Measurements from ENCODE around the gene MAPKAP1.
"Not testable (repeated sequence)": the region's sequence is repeated elsewhere in the genome, so short reads cannot be mapped to it uniquely, and the experiment has no call there.

Gene MAPKAP1

DNA sequence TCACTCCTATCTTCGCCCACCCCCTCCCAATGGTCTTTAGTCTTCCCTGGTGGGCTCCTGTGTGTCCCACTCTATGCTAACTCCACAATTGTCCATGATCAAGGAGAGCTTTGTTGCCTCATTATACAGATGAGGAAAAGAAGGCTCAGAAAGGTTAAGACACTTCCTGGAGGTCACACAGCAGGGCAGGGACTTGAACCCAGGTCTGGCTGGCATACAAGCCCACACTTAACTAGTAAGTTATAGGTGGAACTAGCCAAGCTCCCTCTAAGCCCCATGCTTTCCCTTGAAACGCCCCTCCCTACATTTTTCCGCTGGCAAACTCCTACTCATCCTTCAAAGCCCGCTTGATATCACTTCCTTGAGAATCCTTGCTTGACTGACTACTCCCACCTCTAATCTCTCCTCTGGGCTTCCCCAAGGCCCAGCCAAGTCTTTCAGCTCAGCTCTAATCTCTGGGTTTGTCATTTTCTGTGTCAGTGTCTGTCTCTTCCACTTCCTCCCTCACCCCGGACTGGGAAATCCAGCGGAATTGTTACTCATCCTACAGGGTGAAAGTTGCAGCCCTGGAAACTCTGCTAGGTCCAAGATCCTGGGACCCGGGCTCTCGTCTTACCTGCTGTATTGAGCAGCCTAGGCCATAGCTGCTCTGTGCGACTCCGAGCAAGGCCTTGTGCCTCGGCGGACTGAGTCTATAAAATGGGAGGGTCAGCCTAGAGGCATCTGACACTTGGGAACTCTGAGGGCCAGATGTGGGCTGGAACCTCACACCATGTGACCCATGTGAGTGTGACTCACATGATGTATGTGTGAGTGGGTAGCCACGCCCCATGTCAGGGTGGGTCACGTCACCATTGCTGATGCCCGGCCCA is 300.8 kb downstream of the MAPKAP1 start:
- no peak for DNase-seq

GRCh38 chr9:125404733-125405132 is 302.3 kb downstream of the MAPKAP1 start:
- DNase-seq = no peak

DNA sequence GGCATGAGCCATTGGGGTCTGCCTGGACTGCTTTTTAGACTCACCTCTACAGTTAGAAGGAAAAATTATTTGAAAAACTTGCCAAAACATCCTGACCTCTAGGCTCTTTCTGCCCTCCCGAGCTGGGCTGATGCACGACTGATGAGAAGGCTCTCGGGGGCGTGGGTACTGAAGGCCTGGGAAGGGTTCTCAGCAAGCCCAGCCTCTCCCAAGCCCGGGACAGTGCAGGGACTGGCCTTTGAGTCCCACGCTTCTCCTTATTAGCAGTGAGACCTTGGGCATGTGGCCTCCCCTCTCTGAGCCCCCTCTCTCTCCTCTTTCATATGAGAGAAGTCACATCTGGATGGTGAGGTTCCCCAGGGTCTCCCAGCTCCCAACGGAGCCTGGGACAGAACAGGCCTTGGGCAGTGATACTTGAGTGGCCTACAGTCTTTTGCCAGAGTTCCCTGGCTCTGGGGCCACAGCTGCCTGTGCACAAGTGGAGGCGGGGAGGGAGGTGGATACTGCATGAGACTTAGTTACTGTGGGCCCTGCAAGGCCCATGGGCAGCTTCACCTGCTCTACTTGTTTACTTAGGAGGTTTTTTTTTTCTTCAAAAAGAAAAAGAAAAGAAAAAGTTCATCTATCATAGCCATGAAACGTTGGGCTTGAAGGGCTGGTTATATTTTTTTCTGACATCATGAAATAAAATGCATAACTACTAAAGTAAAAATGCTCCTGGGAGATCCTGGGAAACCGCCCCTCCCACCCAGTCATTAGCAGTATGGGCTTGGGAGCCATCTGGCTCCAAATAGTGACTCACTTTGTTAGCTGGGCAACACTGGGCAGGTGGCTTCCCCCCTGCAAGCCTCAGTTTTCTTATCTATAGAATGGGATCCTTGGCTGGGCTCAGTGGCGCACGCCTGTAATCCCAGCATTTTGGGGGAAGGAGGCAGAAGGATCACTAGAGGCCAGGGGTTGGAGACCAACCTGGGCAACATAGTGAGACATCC is 306.0 kb downstream of the MAPKAP1 start:
- DNase-seq = no peak

- not testable (repeated sequence) for DNase-seq
Measured at GRCh38 chr9:125400232-125400631, 306.8 kb downstream of the MAPKAP1 start.

GRCh38 chr9:125399666-125400065 is 307.3 kb downstream of the MAPKAP1 start:
- DNase-seq = no peak

DNA sequence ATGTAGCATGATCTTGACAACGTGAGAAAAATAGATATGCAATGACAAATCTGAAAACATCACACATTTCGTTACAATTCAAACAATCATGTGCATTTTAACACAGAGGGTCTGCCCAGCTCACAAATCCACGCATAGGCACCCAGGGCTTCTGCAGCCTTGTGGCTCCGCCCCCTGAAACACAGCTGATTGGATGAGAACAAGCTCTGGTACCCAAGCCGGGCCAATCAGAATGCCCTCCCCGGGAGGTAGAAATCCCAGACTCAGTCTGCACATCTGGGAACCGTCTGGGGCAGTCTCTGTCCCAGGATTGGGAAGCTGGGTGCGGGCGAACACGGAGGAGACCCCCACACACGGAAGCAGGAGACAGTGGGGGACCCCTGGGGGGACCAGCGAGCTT is 307.8 kb downstream of the MAPKAP1 start:
- no peak for DNase-seq

DNA sequence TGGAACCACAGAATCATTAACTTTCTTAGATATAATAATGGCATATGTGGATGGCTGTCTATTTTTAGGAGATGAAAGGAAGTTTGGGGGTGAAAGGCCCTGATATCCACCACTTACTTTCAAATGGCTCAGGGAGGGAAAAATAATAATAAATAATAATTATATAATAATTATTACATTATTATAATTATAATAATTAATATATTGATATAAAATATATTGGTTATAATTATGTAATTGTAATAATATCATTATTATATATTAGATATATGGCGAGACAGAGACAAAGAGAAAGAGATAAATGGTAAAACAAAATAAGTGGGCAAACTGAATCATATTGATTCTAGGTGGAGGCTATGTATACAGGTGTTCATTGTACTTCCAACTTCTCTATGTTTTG is 308.8 kb downstream of the MAPKAP1 start:
- DNase-seq = no peak

- DNase-seq = no peak
Measured at GRCh38 chr9:125397736-125398135, 309.3 kb downstream of the MAPKAP1 start.

- no peak for DNase-seq
Measured at GRCh38 chr9:125396799-125397198, 310.2 kb downstream of the MAPKAP1 start.

DNA sequence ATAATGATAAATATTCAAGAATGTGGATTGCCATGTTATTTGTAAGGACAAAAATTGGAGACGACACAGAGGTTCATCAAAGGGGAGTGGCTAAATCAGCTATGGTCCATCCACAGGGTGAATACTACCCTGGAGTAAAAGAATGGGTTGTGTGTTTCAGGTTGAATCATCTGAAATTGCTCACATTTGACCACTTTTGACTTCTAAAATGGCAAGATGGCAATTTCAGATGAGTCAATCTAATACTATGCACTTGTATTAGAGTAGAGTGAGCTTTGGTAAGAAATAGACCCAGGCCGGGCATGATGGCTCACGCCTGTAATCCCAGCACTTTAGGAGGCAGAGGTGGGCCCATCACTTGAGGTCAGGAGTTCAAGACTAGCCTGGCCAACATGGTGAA is 313.6 kb downstream of the MAPKAP1 start:
- no peak for DNase-seq

DNA sequence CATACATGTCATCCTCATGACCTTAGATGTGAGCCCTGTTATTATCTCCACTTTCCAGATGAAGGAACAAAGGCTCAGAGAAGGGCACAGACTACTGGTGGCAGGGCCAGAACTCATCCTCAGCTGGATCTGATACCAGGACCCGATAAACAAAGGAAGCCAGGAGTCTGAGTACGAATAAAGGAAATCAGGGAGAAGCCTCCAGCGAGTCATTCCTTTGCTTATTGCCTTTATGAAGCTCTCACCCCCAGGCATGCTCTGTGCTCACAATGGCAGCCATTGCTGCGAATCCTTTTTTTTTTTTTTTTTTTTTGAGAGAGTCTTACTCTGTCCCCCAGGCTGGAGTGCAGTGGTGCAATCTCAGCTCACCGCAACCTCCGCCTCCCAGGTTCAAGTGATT is 315.3 kb downstream of the MAPKAP1 start:
- no peak for DNase-seq

DNA sequence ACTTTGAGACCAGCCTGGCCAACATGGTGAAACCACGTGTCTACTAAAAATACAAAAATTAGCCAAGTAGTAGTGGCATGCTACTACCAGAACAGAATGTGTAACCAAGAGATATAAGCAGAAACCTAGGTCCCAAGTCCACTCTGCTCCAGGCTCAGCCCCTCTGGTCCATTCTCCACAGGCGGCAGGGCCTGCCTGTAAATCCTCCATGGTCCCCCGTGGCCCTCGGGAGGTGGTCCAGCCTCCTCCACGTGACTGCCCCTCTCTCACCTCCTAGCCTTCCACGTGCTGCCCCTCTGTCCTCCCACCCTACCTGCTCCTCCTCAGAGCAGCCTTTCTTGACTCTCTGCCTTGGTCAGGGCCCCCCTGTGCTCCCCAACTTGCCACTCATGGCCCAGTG is 318.0 kb downstream of the MAPKAP1 start:
- no peak for DNase-seq

DNA sequence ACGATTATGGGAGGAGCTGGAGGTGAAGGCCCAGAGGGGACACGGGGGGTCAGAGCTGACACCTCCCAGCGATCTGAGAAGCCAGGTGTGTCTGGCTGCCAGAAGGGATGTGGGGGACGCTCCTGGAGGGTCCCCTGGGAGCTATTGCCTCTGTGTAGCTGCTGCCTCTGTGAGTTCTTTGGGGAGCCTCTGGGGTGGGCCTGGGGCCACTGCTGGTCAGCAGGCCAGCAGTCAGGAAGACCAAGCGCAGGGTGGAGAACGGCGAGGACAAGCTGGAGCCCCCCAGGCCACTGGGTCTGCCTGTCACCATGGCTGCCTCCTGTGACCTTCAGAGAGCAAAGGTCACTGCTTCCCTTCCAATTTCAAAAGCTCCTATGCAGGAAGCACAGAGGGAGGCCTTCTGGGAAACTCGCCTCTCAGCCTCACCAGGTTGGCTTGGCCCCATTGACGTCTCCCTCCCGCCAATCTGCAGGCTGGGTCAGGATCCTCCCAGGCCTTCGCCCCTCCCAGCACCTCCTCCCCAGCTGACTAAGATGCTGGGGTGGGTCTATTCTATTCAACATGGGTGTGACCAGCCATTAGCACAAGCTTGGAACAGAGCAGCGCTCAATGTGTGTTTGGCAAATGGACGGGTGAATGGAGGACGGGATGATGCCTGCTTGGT is 319.0 kb downstream of the MAPKAP1 start:
- no peak for DNase-seq

All from 8988T (cell line).